HepG2 (cell line): ENCODE data around the gene MMUT. TPM values are rescaled to one million over a fixed set of nuclear protein-coding genes. Genes with fewer than 3 reads are reported as not detected.

Experiments used
- CBFB ChIP-seq: sonication (generic); formaldehyde crosslinking; IDR thresholded peaks from 2 replicates; pipeline ENCODE4 v1.4.0; 2020; ENCODE audit warnings: missing genetic modification reagents
- KAT8 ChIP-seq: IDR thresholded peaks from 2 replicates; pipeline ENCODE4 v1.6.1; 2016; ENCODE audit warnings: missing genetic modification reagents, missing compliant biosample characterization
- MED1 ChIP-seq: sonication (generic); formaldehyde crosslinking; IDR thresholded peaks from 2 replicates; pipeline ENCODE4 v1.4.0; 2020; ENCODE audit warnings: missing genetic modification reagents
- NKX3-1 ChIP-seq: sonication (generic); formaldehyde crosslinking; IDR thresholded peaks from 2 replicates; pipeline ENCODE4 v1.5.0; 2020; ENCODE audit warnings: missing genetic modification reagents
- PRPF4 ChIP-seq: fragments of 200-400 bp; formaldehyde crosslinking; IDR thresholded peaks from 2 replicates; pipeline ENCODE4 v1.6.1; 2016; ENCODE audit warnings: low read length, low read depth; ENCODE audit not compliant: poor library complexity, severe bottlenecking
- RBM39 ChIP-seq: fragments of 200-400 bp; formaldehyde crosslinking; IDR thresholded peaks from one replicate; pipeline ENCODE4 v1.6.1; 2018; ENCODE audit warnings: antibody characterized with exemption, mild to moderate bottlenecking, low read depth, low read length; ENCODE audit not compliant: poor library complexity, severe bottlenecking
- SKI ChIP-seq: fragments of 450-650 bp; IDR thresholded peaks from one replicate; pipeline ENCODE4 v1.6.1; 2018; ENCODE audit warnings: mild to moderate bottlenecking; ENCODE audit not compliant: partially characterized antibody
- SYNCRIP ChIP-seq: fragments of 200-400 bp; formaldehyde crosslinking; IDR thresholded peaks from 2 replicates; pipeline ENCODE4 v1.6.1; 2018; ENCODE audit warnings: mild to moderate bottlenecking, low read depth, low read length; ENCODE audit not compliant: insufficient read depth
- TCF7 ChIP-seq: sonication (generic); IDR thresholded peaks from 2 replicates; pipeline ENCODE4 v1.6.1; 2016; ENCODE audit warnings: antibody characterized with exemption, low read depth
- XBP1 ChIP-seq: sonication (generic); formaldehyde crosslinking; IDR thresholded peaks from 2 replicates; pipeline ENCODE4 v1.5.0; 2020; ENCODE audit warnings: missing genetic modification reagents
- ZFP36 ChIP-seq: fragments of 150-350 bp; IDR thresholded peaks from 2 replicates; pipeline ENCODE4 v1.6.1; 2018; ENCODE audit warnings: borderline replicate concordance, low read length, low read depth; ENCODE audit not compliant: partially characterized antibody
- ZNF24 ChIP-seq: fragments of 450-650 bp; IDR thresholded peaks from 2 replicates; pipeline ENCODE4 v1.6.1; 2017; ENCODE audit warnings: antibody characterized with exemption, mild to moderate bottlenecking
- ZNF468 ChIP-seq: sonication (generic); formaldehyde crosslinking; IDR thresholded peaks from 2 replicates; pipeline ENCODE4 v1.8.0; 2022; ENCODE audit warnings: mild to moderate bottlenecking, moderate library complexity, missing genetic modification reagents
- ZNF615 ChIP-seq: sonication (generic); formaldehyde crosslinking; IDR thresholded peaks from 2 replicates; pipeline ENCODE4 v1.5.0; 2020; ENCODE audit warnings: mild to moderate bottlenecking, missing genetic modification reagents, borderline replicate concordance
- ZNF713 ChIP-seq: sonication (generic); formaldehyde crosslinking; IDR thresholded peaks from 2 replicates; pipeline ENCODE4 v1.4.0; 2020; ENCODE audit warnings: mild to moderate bottlenecking, missing genetic modification reagents
- polyA plus RNA-seq, 8 experiments: library from polyadenylated mRNA; depleted of rRNA in 3 of 8; stranded (reverse) in 7 of 8; unstranded in 1 of 8; fragments of >200 nt; fragmentation: Illumina TruSeq in 4 of 8; extraction: Trizol in 4 of 8; gene quantifications; 2 replicates each; pipeline versions ENCODE4 v1.2.1 to v1.2.3, GENCODE V29; 2011 to 2016; ENCODE audit warnings: low read depth in 4 of 8, missing spikeins in 1 of 8, mixed read lengths in 1 of 8; ENCODE audit not compliant: insufficient read depth in 1 of 8
- total RNA-seq, 5 experiments: library from RNA; depleted of rRNA; stranded (reverse); fragments of >200 nt; fragmentation: Illumina TruSeq; extraction: Trizol; gene quantifications; 2 replicates each; pipeline ENCODE4 v1.2.3, GENCODE V29; 2016; ENCODE audit warnings: low read depth in 1 of 5
- TF ChIP-seq, protein P1 (sequence below): sonication (generic); formaldehyde crosslinking; IDR thresholded peaks from 2 replicates; pipeline ENCODE4 v1.5.0; 2020; ENCODE audit warnings: missing genetic modification reagents
- TF ChIP-seq, protein P2 (sequence below): sonication (generic); formaldehyde crosslinking; IDR thresholded peaks from 2 replicates; pipeline ENCODE4 v1.5.0; 2020; ENCODE audit warnings: missing genetic modification reagents
- TF ChIP-seq, protein P3 (sequence below): sonication (generic); formaldehyde crosslinking; IDR thresholded peaks from 2 replicates; pipeline ENCODE4 v1.4.0; 2020; ENCODE audit warnings: missing genetic modification reagents
- TF ChIP-seq, protein P4 (sequence below): IDR thresholded peaks from 2 replicates; pipeline ENCODE4 v1.6.1; 2016; ENCODE audit warnings: missing compliant biosample characterization, missing genetic modification reagents, borderline replicate concordance
- TF ChIP-seq, protein P5 (sequence below): sonication (generic); formaldehyde crosslinking; IDR thresholded peaks from 2 replicates; pipeline ENCODE4 v1.8.1; 2023; ENCODE audit warnings: mild to moderate bottlenecking, inconsistent platforms, moderate library complexity, missing genetic modification reagents, borderline replicate concordance
- TF ChIP-seq, protein P6 (sequence below): sonication (generic); formaldehyde crosslinking; IDR thresholded peaks from 2 replicates; pipeline ENCODE4 v1.4.0; 2020; ENCODE audit warnings: missing genetic modification reagents, mild to moderate bottlenecking, borderline replicate concordance

Gene MMUT
- total and polyA plus RNA-seq, 2 of the 13 experiments (the other 11 are each of a cell fraction or from before 2014, with no cell fraction given), result 16.1 to 20.5 TPM

DNA sequence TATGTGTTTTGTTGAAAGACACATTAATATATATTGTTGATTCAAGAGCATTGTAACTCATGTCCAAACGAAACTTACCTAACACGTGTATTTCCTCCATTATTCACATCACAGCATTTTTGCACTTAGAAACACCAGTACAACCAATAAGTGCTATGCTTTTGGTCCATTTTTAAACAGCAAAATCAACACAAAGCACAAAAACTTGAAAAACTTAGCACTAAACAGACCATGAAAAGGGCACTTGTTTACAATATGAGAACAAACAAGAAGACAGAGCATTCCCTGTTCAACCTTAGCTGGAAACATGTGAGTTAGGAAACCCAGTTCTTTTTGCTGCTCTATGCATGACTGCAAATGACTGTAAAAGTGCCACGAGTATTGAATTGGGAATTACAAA lies 46.3 kb upstream of the MMUT start (continued):
- TF ChIP-seq XBP1 (no peak), KAT8 (CRISPR knock-in tag) (no peak), TCF7 (0 out of 2 replicates have a peak, but pooled peaks have one; percentile 32), SKI (no peak), MED1 (CRISPR knock-in tag) (0 out of 2 replicates have a peak, but pooled peaks have one; percentile 41), CBFB (CRISPR knock-in tag) (no peak), RBM39 (no peak), ZNF468 (CRISPR knock-in tag) (no peak), ZFP36 (no peak), NKX3-1 (CRISPR knock-in tag) (no peak), PRPF4 (no peak), ZNF713 (CRISPR knock-in tag) (no peak), ZNF615 (no peak), SYNCRIP (no peak), ZNF24 (0 out of 2 replicates have a peak, but pooled peaks have one; percentile 6)
- TF ChIP-seq, protein P1, sequence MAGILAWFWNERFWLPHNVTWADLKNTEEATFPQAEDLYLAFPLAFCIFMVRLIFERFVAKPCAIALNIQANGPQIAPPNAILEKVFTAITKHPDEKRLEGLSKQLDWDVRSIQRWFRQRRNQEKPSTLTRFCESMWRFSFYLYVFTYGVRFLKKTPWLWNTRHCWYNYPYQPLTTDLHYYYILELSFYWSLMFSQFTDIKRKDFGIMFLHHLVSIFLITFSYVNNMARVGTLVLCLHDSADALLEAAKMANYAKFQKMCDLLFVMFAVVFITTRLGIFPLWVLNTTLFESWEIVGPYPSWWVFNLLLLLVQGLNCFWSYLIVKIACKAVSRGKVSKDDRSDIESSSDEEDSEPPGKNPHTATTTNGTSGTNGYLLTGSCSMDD, result no peak
- TF ChIP-seq, protein P2, sequence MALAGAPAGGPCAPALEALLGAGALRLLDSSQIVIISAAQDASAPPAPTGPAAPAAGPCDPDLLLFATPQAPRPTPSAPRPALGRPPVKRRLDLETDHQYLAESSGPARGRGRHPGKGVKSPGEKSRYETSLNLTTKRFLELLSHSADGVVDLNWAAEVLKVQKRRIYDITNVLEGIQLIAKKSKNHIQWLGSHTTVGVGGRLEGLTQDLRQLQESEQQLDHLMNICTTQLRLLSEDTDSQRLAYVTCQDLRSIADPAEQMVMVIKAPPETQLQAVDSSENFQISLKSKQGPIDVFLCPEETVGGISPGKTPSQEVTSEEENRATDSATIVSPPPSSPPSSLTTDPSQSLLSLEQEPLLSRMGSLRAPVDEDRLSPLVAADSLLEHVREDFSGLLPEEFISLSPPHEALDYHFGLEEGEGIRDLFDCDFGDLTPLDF, result no peak
- TF ChIP-seq, protein P3, sequence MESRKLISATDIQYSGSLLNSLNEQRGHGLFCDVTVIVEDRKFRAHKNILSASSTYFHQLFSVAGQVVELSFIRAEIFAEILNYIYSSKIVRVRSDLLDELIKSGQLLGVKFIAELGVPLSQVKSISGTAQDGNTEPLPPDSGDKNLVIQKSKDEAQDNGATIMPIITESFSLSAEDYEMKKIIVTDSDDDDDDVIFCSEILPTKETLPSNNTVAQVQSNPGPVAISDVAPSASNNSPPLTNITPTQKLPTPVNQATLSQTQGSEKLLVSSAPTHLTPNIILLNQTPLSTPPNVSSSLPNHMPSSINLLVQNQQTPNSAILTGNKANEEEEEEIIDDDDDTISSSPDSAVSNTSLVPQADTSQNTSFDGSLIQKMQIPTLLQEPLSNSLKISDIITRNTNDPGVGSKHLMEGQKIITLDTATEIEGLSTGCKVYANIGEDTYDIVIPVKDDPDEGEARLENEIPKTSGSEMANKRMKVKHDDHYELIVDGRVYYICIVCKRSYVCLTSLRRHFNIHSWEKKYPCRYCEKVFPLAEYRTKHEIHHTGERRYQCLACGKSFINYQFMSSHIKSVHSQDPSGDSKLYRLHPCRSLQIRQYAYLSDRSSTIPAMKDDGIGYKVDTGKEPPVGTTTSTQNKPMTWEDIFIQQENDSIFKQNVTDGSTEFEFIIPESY (CRISPR knock-in tag), result no peak
- TF ChIP-seq, protein P4, sequence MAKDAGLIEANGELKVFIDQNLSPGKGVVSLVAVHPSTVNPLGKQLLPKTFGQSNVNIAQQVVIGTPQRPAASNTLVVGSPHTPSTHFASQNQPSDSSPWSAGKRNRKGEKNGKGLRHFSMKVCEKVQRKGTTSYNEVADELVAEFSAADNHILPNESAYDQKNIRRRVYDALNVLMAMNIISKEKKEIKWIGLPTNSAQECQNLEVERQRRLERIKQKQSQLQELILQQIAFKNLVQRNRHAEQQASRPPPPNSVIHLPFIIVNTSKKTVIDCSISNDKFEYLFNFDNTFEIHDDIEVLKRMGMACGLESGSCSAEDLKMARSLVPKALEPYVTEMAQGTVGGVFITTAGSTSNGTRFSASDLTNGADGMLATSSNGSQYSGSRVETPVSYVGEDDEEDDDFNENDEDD (CRISPR knock-in tag), result no peak
- TF ChIP-seq, protein P5, sequence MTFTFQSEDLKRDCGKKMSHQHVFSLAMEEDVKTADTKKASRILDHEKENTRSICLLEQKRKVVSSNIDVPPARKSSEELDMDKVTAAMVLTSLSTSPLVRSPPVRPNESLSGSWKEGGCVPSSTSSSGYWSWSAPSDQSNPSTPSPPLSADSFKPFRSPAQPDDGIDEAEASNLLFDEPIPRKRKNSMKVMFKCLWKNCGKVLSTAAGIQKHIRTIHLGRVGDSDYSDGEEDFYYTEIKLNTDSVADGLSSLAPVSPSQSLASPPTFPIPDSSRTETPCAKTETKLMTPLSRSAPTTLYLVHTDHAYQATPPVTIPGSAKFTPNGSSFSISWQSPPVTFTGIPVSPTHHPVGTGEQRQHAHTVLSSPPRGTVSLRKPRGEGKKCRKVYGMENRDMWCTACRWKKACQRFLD, result no peak
- TF ChIP-seq, protein P6, sequence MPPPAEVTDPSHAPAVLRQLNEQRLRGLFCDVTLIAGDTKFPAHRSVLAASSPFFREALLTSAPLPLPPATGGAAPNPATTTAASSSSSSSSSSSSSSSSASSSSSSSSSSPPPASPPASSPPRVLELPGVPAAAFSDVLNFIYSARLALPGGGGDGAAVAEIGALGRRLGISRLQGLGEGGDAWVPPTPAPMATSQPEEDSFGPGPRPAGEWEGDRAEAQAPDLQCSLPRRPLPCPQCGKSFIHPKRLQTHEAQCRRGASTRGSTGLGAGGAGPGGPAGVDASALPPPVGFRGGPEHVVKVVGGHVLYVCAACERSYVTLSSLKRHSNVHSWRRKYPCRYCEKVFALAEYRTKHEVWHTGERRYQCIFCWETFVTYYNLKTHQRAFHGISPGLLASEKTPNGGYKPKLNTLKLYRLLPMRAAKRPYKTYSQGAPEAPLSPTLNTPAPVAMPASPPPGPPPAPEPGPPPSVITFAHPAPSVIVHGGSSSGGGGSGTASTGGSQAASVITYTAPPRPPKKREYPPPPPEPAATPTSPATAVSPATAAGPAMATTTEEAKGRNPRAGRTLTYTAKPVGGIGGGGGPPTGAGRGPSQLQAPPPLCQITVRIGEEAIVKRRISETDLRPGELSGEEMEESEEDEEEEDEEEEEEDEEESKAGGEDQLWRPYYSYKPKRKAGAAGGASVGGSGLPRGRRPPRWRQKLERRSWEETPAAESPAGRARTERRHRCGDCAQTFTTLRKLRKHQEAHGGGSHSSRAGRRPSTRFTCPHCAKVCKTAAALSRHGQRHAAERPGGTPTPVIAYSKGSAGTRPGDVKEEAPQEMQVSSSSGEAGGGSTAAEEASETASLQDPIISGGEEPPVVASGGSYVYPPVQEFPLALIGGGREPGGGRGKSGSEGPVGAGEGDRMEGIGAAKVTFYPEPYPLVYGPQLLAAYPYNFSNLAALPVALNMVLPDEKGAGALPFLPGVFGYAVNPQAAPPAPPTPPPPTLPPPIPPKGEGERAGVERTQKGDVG (CRISPR knock-in tag), result no peak
